IPS-18c (cell line): ENCODE data around the gene COL4A6.
"Not testable (repeated sequence)": the region's sequence is repeated elsewhere in the genome, so short reads cannot be mapped to it uniquely, and the experiment has no call there.

Source experiments
- H3K4me3 ChIP-seq: 2 replicates; pipeline ENCODE4 v1.7.0; 2013; ENCODE audit warnings: low read depth, mild to moderate bottlenecking, low read length, moderate library complexity; ENCODE audit not compliant: insufficient read depth
- H3K9me3 ChIP-seq: one replicate; pipeline ENCODE4 v1.6.1; 2013; ENCODE audit warnings: mild to moderate bottlenecking, low read length, moderate library complexity; ENCODE audit not compliant: control insufficient read depth, insufficient read depth

COL4A6 gene

DNA sequence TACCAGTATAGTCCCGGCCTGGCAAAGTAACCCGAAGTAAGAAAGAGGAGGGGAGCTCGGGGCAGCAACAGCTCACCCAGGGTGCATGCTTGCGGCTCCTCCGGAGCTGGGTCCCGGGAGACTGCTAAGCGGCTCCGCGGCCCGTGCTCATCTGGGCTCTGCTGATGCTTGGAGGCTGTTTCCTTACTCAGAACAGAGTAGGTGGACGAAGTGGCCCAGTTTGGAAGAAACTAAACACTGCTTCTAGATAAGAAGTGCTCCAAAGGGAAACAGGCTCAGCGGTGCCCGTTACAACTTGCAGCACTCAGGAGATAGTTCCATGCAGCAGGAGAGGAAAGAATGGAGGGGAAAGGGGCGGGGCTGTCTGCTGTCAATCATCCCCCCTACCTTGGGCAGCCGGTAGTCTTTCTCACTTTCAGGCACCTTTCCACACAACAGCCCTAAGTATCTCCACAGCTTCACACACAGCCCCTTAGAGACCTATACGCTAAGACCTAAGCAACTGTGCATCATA lies at the start of gene COL4A6:
TSS of gene COL4A6 (minus strand) at position 313 of the 514 bp plus-strand sequence. CDS start at position 87, 226 bp downstream.
- Histone ChIP-seq H3K4me3 (peak within 1 kb of the TSS; percentile 68), H3K9me3 (no peaks in the 10 kb centered on the region)

DNA sequence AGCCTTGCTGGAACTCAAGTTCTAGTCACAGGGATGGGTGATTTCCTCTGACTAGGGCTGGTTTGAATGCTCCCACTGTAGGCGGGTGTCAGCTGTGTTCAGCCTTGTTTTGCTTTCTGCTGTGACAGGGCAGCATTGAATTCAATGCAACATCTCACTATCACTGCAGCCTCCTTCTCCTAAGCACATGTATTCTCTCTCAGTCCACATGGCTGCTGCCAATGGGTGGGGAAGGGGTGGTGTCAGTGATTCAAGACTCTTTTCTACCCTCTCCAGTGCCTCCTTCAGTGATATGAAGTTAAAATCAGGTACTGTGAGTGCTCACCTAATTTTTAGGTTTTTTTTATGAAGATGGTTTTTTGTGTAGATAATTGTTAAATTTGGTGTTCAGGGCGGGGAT lies 47.7 kb upstream of the COL4A6 start:
- no peak overlapping the region for H3K4me3 ChIP-seq
- H3K9me3 ChIP-seq, result peaks cover 2% of the 10 kb centered on the region

- H3K9me3 ChIP-seq, result peaks cover 2% of the 10 kb centered on the region
- no peak overlapping the region for H3K4me3 ChIP-seq
Observed at GRCh38 chrX:108484251-108484650, 46.0 kb upstream of the COL4A6 start.

- H3K9me3 ChIP-seq, result not testable (repeated sequence)
Observed at GRCh38 chrX:108481528-108481927, 43.3 kb upstream of the COL4A6 start.

DNA sequence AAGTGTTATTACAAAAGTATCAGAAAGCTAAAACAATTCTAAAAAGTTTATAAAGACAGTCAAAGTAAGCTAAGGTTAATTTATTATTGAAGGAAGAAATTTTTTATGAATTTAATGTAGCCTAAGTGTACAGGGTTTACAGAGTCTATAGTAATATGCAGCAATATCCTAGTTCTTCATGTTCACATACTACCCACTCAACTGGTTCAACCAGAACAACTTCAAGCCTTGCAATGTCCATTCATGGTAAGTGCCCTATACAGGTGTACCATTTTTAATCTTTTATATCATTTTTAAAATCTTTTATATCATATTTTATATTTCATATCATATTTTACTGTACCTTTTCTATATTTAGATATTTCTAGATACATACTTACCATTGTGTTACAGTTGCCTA lies 35.8 kb upstream of the COL4A6 start:
- no peaks in the 10 kb centered on the region for H3K9me3 ChIP-seq
- H3K4me3 ChIP-seq, result no peak overlapping the region

More at GRCh38 chrX:108481528-108481927, 43.3 kb upstream of the COL4A6 start:
- H3K4me3 ChIP-seq, result not testable (repeated sequence)

- Histone ChIP-seq H3K9me3 (no peaks in the 10 kb centered on the region), H3K4me3 (no peak overlapping the region)
Observed at GRCh38 chrX:108468486-108468885, 30.3 kb upstream of the COL4A6 start.

DNA sequence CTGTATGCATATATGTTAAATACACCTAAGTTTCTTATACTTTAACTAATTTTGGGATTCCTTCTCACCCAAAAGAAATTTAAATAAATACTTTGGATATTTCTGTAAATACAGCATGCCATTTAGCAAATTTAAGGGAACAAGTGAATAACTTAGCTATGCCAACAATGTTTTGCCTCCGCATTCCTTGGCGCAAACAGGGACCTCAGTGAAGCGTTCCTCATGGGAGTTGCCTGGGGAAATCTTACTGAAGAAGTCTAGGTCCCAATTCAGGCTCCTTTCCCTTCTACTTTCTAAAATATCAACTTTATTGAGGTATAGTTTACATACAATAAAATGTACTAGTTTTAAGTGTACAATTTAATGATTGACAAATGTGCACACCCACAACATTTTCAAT lies 26.4 kb upstream of the COL4A6 start:
- H3K4me3 ChIP-seq, result no peak overlapping the region
- H3K9me3 ChIP-seq, result no peaks in the 10 kb centered on the region

GRCh38 chrX:108456971-108457477 lies 18.8 kb upstream of the COL4A6 start:
- Histone ChIP-seq H3K9me3 (no peaks in the 10 kb centered on the region), H3K4me3 (no peak overlapping the region)

- no peaks in the 10 kb centered on the region for H3K9me3 ChIP-seq
- no peak overlapping the region for H3K4me3 ChIP-seq
Observed at GRCh38 chrX:108453841-108454240, 15.6 kb upstream of the COL4A6 start.

DNA sequence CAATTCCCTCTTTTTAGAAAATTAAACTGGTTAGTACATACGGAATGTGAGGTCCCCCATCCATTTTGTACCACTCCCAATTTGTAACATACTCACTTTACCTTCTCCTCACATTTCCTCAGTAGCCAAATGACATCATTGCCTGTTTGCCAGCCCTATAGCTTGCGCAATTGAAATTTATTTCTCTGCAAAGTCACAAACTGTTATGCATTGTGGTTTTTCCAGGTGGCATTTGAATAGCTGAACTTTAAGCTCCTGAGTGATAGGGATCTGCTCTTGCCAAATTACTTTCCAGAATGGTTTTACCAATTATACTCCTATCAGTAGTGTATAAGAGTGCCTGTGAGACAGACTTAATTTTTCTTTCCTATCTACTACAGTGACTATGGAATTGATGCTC lies 9.1 kb upstream of the COL4A6 start:
- Histone ChIP-seq H3K4me3 (no peak overlapping the region), H3K9me3 (no peaks in the 10 kb centered on the region)

DNA sequence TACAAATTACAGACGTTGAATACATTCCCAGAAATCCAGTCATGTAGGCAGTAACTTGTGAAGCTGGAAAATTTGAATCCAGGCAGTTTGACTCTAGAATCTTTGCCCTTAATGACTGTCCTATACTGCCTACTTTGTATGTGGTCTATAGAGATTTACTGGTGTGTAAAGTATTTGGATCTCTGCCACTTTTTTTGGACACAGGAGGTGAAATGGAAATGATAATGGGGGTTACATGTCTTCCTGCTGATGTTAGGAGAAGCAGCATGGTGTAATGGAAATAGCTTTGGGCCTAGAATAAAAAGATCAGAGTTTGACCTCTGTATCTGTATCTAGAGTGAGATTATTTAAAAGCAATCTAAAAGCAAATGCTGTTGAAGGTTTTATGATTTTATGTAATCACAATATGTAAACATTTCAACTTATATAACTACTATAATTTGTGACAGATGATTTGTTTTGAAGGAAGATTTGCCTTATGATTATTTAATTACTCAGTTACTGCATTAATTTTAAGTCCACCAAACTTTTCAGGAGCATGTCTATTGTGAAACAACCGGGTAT lies 4.8 kb upstream of the COL4A6 start:
- Histone ChIP-seq H3K4me3 (no peak overlapping the region), H3K9me3 (no peaks in the 10 kb centered on the region)

DNA sequence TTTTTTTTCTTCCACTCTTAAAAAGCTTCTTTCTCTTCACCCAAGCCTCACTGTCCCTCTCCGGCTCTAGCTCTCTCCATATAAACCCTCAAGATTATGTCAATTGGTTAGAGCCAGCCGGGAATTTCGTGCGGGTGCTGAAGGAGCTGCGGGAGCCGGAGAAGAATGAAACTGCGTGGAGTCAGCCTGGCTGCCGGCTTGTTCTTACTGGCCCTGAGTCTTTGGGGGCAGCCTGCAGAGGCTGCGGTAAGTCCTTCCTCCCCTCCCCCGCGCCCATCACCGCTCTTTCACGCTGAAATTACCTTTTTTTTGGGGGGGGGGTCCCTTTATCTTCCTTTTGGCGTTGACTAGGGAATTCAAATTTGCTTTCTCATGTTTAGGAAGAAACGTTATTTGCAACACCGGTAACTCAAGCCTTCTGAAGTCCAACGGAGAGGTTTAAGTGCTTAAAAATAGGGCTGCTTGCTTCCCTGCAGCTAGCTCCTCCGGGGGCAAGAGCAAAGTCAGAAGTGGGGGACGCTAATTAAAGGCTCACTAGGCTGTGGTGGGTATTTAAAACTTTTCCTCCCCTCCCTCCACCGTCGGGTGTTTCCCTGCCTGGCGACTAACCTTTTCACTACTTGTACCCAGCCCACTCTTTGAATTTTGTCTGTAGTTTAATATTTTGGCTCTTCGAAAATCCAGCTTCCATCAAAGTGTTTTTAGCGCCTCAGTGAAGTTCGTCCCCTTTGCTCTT lies 1.9 kb upstream of the COL4A6 start:
- H3K4me3 ChIP-seq, result peak overlapping the region; percentile 71
- H3K9me3 ChIP-seq, result no peaks in the 10 kb centered on the region

DNA sequence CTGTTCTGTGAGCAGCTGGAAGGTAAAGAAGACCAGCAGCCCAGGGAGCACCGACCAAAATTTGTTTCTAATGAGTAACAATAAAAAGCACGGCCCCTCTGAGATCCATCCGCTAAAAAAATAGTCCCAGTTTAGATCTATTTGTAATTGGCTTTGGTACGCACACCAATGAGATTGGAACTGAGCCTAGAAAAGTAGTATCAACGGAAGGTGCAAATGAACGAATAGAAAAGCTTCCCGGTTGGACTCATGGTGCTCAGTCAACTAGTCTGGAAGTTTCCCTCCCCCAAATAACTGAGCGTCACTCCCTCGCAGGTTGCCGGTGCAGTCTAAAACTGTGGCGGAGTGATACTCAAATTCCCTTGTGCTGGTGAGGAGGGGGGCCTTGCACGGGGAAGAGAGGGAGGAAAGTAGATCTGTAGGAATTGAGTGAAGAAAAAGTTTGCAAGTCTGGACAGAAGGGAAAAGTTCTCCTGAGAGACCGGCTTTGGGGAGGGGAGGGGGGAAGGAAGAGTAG lies 1.3 kb upstream of the COL4A6 start, which contains the start of gene COL4A5:
TSS of gene COL4A5 (plus strand) at position 413 of the 517 bp plus-strand sequence. CDS start 288 bp downstream, outside the sequence.
- H3K4me3 ChIP-seq, result peak within 1 kb of the TSS; percentile 71
- no peaks in the 10 kb centered on the region for H3K9me3 ChIP-seq

- peak overlapping the region; percentile 68 for H3K4me3 ChIP-seq
- H3K9me3 ChIP-seq, result no peaks in the 10 kb centered on the region
Observed at GRCh38 chrX:108437349-108438109, 693 bp downstream of the COL4A6 start.

- Histone ChIP-seq H3K9me3 (no peaks in the 10 kb centered on the region), H3K4me3 (no peak overlapping the region)
Observed at GRCh38 chrX:108435261-108435660, 3.0 kb downstream of the COL4A6 start.

GRCh38 chrX:108426262-108426661 lies 12.0 kb downstream of the COL4A6 start:
- no peaks in the 10 kb centered on the region for H3K9me3 ChIP-seq
- H3K4me3 ChIP-seq, result no peak overlapping the region

GRCh38 chrX:108420481-108420880 lies 17.7 kb downstream of the COL4A6 start:
- Histone ChIP-seq H3K9me3 (no peaks in the 10 kb centered on the region), H3K4me3 (no peak overlapping the region)
